COLO668 (cell line): Measurements from ENCODE around the gene PRICKLE4.
A peak's percentile ranks its signal among the peaks of the same experiment; 100 is the strongest.

Source experiments
- DNase-seq: peaks from one replicate; lab custom pipeline; 2025; ENCODE audit not compliant: unreplicated experiment; lab: John Stamatoyannopoulos, UW

Gene PRICKLE4

GRCh38 chr6:41770381-41771057, 10.1 kb upstream of the PRICKLE4 start:
- no peak for DNase-seq

DNA sequence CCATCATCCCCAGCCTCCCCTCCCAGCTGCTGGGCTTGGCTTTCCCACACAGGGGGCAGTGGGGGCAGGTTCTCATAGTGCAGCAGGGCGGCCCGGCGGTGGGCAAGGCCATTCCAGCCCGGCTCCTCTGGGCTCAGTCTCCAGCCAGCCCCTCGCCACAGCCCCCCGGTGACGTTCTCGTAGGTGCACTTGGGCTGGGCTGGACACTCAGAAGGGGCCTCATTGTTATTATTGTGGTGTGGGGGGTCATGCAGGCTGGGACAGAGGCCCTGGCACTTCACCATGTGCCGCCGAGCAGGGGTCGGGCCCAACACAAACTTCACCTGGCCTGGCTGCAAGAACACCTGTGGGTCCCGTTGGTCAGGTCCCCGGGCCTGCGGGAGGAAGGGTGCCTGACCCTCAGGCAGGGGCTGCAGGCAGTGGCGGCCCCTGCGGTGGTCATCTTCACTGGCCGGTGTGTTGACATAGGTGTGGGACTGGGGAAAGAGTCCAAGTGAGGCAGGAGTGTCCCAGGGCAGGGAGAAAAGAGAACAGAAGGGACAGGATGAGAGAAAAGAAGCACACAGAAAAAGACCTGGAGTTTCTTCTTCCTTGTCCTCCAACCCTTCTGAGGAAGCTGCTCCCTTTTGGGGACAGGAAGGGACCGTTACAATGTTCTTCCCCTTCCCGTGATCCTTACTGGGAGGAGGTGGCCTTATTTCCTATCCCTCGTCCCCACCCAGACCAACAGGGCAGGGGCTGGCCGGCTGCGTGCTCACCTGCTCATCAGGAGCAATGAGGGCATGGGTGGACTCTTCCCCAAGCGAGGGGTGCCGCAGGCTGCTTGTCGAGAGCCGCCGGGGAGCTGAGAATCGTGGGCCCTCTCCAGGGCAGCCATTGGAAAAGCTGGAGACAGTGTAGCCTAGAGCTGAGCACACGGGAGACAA, 9.3 kb upstream of the PRICKLE4 start:
- no peak for DNase-seq

DNA sequence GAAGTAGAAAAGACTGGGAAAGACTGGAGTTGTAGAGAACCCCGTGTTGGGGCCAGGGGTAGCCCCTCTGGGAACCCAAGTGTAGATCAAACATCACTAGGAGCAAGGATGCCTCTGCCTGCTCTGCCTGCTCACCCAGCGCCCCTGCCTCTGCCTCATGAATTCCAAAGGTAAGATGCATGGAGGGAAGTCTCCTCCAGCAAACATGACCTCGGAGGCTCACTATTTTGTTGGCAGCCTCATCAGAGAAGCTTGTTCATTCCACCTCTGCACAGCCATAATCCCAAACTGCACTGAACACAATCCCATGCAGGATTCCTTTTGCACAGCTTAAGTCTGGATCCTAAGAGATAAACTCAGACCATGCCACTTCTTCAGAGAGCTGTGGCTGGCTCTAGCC, 5.7 kb upstream of the PRICKLE4 start:
- DNase-seq, result no peak

DNA sequence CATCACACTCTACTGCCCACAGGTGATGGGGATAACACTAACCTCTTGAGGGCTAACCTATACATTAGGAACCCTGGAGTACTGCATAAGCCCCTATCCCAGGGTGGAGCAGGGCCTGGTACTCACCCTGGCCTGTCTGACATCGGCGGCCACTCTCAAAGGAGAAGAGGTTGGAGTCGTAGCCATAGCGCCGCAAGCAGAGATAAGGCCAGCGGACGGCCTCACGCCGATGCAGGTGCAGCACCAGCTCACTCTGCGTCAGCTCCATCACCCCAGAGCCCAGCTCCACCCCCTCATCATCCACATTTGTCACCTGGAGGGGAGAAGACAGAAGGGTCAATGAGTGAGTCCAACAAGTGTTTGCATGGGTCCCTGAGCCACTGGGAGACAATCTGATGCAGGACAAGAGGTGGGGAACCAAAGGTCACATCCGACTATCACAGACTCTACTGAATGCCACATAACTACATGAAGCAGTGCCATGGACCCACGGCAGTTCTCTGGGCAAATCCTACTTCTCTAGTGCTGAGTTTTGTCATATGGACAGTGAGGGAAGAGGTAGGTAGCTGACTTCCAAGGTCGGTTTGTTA, 5.2 kb upstream of the PRICKLE4 start:
- no peak for DNase-seq

DNA sequence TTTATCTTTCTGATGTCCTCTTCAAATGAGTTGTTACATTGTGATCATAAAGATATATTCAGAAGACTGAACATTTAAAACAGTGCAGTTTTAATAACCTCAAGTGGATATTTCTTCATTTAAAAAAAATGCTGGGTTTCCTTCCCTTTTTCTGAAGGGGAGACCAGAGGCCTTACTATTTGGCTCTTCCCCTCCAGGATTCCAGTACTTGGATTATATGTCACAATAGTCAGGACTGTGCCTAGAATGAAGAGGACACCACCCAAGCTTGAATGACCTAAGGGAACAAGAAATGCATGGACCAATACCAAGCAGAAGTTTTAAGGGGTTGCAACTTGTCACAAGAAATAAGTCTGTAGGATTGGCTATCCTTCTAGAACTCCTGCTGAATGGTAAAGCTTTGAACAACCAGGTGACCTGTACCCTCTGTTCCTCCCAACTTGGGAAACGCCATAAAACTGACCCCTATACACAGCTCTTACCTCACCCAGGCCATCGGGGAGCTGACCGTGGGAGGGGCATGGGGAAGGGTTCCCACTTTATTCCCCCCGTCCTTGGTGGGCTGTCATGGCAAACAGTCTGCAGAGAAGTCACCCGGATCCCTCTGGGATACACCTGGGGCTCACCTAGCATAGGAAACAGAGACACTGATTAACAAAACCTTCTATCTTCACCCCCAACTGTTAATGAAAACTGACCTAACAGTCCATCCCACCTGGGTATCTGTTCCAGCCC, 2.9 kb upstream of the PRICKLE4 start:
- DNase-seq, result no peak

- DNase-seq, result no peak
Measured at GRCh38 chr6:41778895-41779294, 1.7 kb upstream of the PRICKLE4 start.

GRCh38 chr6:41779336-41779735, 1.2 kb upstream of the PRICKLE4 start:
- DNase-seq, result no peak

DNA sequence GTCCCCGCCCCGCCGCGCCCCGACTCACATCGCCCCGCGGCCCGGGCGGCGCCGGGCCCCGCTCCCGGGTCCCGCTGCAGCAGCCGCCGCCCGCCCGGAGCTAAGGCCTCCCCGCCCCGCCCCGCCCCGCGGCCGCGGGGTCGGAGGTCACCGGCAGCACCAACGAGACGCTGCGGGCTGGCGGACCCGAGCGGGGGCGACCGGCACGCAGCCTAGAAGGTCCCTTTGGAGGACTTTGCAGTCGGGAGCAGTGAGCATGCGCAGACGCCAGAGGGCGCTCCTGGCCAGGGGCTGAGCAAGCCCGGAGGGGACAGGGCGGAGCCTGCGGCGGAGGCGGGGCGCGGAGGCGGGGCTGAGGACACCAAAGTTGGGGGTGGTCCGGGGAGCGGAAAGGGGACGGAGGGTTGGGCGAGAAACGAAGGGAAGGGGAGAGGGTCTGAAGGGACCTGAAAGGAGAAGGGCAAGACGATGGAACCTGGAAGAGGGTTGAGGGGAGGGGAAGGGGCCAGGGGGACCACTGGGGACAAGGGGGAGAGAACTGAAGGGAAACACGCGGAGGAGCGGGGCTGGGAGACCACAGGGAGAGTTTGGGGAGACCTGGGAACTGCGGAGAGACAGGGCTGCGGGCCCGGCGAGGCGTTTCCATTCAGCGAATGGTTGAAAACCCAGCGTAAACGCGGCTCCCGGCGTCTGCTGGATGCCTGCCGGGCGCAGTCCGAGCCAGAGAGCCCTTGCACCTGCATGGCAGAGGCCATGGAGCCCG, 613 bp upstream of the PRICKLE4 start, which contains the start of gene FRS3:
Gene FRS3 (minus strand): TSS at position 113 of the 763 bp plus-strand sequence. CDS start 2,913 bp downstream, outside the sequence.
- peak; percentile 90 for DNase-seq

- no peak for DNase-seq
Measured at GRCh38 chr6:41781366-41781730, 766 bp downstream of the PRICKLE4 start.

DNA sequence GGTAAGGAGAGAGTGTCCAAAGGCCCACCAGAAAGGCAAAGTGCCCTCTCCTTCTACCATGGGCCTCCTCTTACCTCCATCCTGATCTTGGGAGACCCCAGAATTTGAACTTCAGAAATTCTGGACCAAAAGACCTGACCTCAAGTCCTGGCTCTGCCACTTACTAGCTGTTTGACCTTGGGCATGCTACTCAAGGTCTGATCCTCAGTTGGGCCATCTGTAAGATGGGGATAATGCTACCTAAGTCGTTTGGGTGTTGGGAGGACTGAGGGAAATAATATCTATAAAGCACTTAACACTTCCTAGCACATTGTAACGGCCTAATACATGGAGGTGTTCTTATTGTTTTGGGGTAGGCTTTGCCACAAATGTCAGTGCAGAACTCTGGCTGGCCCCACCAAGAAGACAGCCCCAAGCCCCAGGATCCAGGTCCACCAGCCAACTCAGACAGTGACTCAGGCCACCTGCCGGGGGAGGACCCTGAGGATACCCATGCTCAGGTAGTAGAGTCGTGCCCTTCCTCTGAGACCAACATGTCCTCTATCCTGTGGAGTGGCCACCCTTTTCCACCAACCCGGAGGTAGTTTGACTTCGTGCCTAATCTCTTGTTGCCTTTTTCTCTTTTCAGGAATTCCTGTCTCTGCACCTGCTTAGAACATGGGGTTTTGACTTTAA, 2.7 kb downstream of the PRICKLE4 start:
- DNase-seq, result no peak

DNA sequence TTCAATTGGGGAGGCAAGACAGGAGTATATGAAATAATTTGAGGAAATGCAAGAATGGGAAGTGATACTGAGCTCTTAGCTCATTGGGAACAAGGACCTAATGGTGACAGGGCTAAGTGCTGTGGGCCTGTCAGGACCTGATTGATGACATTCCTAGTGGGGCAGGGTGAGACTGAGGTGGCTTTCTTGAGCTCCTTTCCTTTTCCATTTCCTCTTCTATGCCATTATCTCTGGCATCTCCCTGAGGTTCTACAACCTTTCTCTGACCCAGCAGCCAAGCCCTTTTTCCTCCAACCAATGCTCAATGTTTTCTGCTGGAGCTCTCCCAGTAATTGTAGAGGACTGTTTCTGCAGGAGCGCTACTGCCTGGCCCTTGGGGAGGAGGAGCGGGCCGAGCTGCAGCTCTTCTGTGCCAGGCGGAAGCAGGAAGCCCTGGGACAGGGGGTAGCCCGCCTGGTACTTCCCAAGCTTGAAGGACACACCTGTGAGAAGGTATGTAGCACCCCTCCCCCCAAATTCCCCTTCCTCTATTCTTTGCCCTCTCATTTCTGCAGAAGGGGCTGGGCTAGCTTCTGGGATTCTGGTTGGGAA, 4.1 kb downstream of the PRICKLE4 start:
- DNase-seq, result no peak

- DNase-seq, result no peak
Measured at GRCh38 chr6:41785254-41785653, 4.7 kb downstream of the PRICKLE4 start.

GRCh38 chr6:41785689-41786450, 5.3 kb downstream of the PRICKLE4 start:
- peak; percentile 8 for DNase-seq

- peak; percentile 85 for DNase-seq
Measured at GRCh38 chr6:41786451-41787218, 6.1 kb downstream of the PRICKLE4 start.

DNA sequence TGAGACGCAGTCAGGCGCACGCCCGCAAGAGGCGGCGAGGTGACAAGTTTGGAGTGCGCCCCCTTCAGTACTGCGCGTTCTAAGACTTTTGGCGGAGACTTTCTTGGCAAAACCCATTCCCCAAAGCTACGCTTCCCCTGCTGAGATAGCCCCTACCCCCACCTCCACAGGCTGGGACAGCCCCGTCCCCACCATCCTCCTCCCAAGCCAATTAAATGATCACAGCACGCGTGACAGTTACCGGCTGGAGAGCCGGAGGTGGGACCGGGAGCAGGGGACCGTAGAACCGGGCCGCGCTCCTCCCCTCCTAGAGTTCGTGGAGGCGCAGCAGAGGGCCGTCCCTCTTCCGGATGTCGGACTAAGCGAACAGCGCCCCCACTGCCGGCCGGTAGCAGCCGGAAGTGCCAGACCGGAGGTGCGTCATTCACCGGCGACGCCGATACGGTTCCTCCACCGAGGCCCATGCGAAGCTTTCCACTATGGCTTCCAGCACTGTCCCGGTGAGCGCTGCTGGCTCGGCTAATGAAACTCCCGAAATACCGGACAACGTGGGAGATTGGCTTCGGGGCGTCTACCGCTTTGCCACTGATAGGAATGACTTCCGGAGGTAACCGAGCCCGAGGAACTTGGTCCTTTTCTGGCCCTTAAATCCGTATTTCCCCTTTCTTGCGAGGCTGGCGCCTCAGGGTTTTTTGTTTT, 6.8 kb downstream of the PRICKLE4 start, which contains the start of gene TOMM6:
Gene TOMM6 (plus strand): TSS at position 476 of the 699 bp plus-strand sequence. CDS start 4 bp downstream, at position 480.
- peak; percentile 90 for DNase-seq

DNA sequence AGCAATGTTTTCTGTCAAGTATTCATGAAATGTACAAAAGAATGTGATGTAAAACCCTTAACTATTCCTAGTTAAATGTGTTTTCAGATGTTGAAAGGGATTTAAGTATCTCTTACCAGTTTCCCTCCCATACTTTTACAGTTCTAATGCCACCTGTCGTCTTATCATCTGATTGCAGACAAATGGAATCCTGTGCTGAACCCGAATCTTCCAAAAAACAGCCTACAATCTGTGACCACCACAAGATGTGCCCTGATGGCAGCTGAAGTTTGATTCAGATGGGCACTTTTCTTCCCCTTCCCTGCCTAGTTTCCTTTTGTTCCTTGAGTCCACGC, 8.8 kb downstream of the PRICKLE4 start:
- DNase-seq, result no peak

GRCh38 chr6:41790045-41790444, 9.5 kb downstream of the PRICKLE4 start:
- no peak for DNase-seq
